ENCODE data around the gene RAPGEF1. TPM values are rescaled to one million over a fixed set of nuclear protein-coding genes. Genes with fewer than 3 reads are reported as not detected.
"Not testable (repeated sequence)": the region's sequence is repeated elsewhere in the genome, so short reads cannot be mapped to it uniquely, and the experiment has no call there.

The RAPGEF1 gene
- total and polyA plus RNA-seq, 7 experiments from 2014 or later: 1.2 to 181 (median 84.8) TPM

DNA sequence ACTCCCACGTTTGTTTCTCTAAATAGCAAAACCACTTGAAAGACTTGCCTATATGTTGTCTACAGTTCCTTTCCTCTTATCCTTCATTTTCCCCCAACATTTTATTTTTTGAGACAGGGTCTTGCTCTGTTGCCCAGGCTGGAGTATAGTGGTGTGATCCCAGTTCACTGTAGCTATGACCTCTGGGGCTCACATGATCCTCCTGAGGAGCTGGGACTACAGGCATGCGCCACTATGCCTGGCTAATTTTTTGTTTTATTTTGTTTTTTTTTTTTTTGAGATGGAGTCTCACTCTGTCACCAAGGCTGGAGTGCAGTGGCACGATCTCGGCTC is 77.6 kb downstream of the RAPGEF1 start:
- peak overlapping the region in 4 of 10 donors; percentile 15 to 61 (median 27) for H3K4me3 Mint-ChIP-seq
- not testable (repeated sequence) for ATAC-seq

GRCh38 chr9:131661568-131662288 is 78.1 kb downstream of the RAPGEF1 start:
- intact Hi-C loops (cut with micrococcal nuclease): loop anchor here in 1 of 2 donors (2.0 to 10.0 kb wide), 2 partner anchors 15 to 267 kb away; partner anchors contain the start of gene PRRC2B
- peak overlapping the region; percentile 29 to 79 (median 63) for H3K27ac Mint-ChIP-seq
- H3K4me3 Mint-ChIP-seq: peak overlapping the region in 4 of 10 donors; percentile 15 to 61 (median 27)
- no peaks in the 10 kb centered on the region for H3K9me3 ChIP-seq (ENCODE audit: control insufficient read depth in 2 of 3, low read length in 3 of 3)
- no peaks in the 10 kb centered on the region for H3K27me3 ChIP-seq (ENCODE audit: control insufficient read depth in 2 of 2, insufficient read depth in 2 of 2, low read length in 2 of 2)
- peaks cover 44 to 92% (median 75%) of the 10 kb centered on the region in 7 donors for H3K4me1 Mint-ChIP-seq
- ATAC-seq (peak; percentile 84), DNase-seq (peak in 5 of 9 donors; percentile 29 to 64 (median 38))
- H3K27ac ChIP-seq (ENCODE audit: low read depth, low read length): no peak overlapping the region
- H3K4me1 ChIP-seq (ENCODE audit: control insufficient read depth in 2 of 2, insufficient read depth in 2 of 2, low read length in 2 of 2): peaks cover 17 to 38% of the 10 kb centered on the region in 2 donors
- H3K36me3 ChIP-seq (ENCODE audit: control insufficient read depth in 2 of 3, insufficient read depth in 3 of 3, low read length in 3 of 3): no peaks in the 10 kb centered on the region
- ChIA-PET POLR2A (interaction anchor here (1.3 kb wide), 1 partner anchor 48 kb away, joined by 4 read pairs; no protein-coding TSS in a partner anchor), CTCF (no interaction called here)
- H3K9me3 Mint-ChIP-seq: no peaks in the 10 kb centered on the region
- H3K36me3 Mint-ChIP-seq: peaks cover 0 to 23% (median 0%) of the 10 kb centered on the region in 5 donors
- no peak overlapping the region for H3K4me3 ChIP-seq (ENCODE audit: low read length)
- no peaks in the 10 kb centered on the region for H3K27me3 Mint-ChIP-seq

More for the DNA sequence above, 77.6 kb downstream of the RAPGEF1 start:
- H3K9me3 ChIP-seq (ENCODE audit: control insufficient read depth in 2 of 3, low read length in 3 of 3); DNase-seq; H3K27me3 ChIP-seq (ENCODE audit: control insufficient read depth in 2 of 2, insufficient read depth in 2 of 2, low read length in 2 of 2); H3K27ac ChIP-seq (ENCODE audit: low read depth, low read length); H3K36me3 ChIP-seq (ENCODE audit: control insufficient read depth in 2 of 3, insufficient read depth in 3 of 3, low read length in 3 of 3); H3K4me3 ChIP-seq (ENCODE audit: low read length); H3K27me3 Mint-ChIP-seq; H3K9me3 Mint-ChIP-seq: not testable (repeated sequence)
- H3K36me3 Mint-ChIP-seq: peaks cover 0 to 24% (median 0%) of the 10 kb centered on the region in 5 donors
- intact Hi-C loops (cut with micrococcal nuclease): loop anchor here in 1 of 2 donors (2.0 to 10.0 kb wide), 2 partner anchors 15 to 267 kb away; partner anchors contain the start of gene PRRC2B
- POLR2A ChIA-PET: interaction anchor here (1.3 to 1.4 kb wide), 2 partner anchors 48 to 81 kb away, joined by 3 to 4 read pairs; no protein-coding TSS in a partner anchor
- H3K4me1 ChIP-seq (ENCODE audit: control insufficient read depth in 2 of 2, insufficient read depth in 2 of 2, low read length in 2 of 2): peaks cover 17 to 38% of the 10 kb centered on the region in 2 donors
- CTCF ChIA-PET: interaction anchor here (0.5 kb wide), 1 partner anchor 159 kb away, joined by 3 read pairs; no protein-coding TSS in a partner anchor
- H3K4me1 Mint-ChIP-seq: peaks cover 42 to 92% (median 75%) of the 10 kb centered on the region in 7 donors
- peak overlapping the region; percentile 29 to 79 (median 63) for H3K27ac Mint-ChIP-seq

- Mint-ChIP-seq H3K4me3 (no peak overlapping the region), H3K36me3 (peaks cover 0 to 25% (median 0%) of the 10 kb centered on the region in 5 donors), H3K27ac (peak overlapping the region in 6 of 9 donors; percentile 12 to 82 (median 42)), H3K4me1 (peaks cover 50 to 92% (median 76%) of the 10 kb centered on the region in 7 donors), H3K9me3 (no peaks in the 10 kb centered on the region), H3K27me3 (no peaks in the 10 kb centered on the region)
- H3K27me3 ChIP-seq (ENCODE audit: control insufficient read depth in 2 of 2, insufficient read depth in 2 of 2, low read length in 2 of 2): no peaks in the 10 kb centered on the region
- ChIA-PET CTCF (no interaction called here), POLR2A (no interaction called here)
- no peak overlapping the region for H3K27ac ChIP-seq (ENCODE audit: low read depth, low read length)
- no peak for ATAC-seq
- DNase-seq: no peak
- H3K9me3 ChIP-seq (ENCODE audit: control insufficient read depth in 2 of 3, low read length in 3 of 3): no peaks in the 10 kb centered on the region
- H3K4me1 ChIP-seq (ENCODE audit: control insufficient read depth in 2 of 2, insufficient read depth in 2 of 2, low read length in 2 of 2): peaks cover 19 to 37% of the 10 kb centered on the region in 2 donors
- H3K4me3 ChIP-seq (ENCODE audit: low read length): no peak overlapping the region
- H3K36me3 ChIP-seq (ENCODE audit: control insufficient read depth in 2 of 3, insufficient read depth in 3 of 3, low read length in 3 of 3): no peaks in the 10 kb centered on the region
- intact Hi-C loops (cut with micrococcal nuclease): loop anchor here in 1 of 2 donors (10.0 kb wide), 1 partner anchor 266 kb away; the partner anchor contains the start of gene PRRC2B
Measured at GRCh38 chr9:131660466-131661405, 79.1 kb downstream of the RAPGEF1 start.

DNA sequence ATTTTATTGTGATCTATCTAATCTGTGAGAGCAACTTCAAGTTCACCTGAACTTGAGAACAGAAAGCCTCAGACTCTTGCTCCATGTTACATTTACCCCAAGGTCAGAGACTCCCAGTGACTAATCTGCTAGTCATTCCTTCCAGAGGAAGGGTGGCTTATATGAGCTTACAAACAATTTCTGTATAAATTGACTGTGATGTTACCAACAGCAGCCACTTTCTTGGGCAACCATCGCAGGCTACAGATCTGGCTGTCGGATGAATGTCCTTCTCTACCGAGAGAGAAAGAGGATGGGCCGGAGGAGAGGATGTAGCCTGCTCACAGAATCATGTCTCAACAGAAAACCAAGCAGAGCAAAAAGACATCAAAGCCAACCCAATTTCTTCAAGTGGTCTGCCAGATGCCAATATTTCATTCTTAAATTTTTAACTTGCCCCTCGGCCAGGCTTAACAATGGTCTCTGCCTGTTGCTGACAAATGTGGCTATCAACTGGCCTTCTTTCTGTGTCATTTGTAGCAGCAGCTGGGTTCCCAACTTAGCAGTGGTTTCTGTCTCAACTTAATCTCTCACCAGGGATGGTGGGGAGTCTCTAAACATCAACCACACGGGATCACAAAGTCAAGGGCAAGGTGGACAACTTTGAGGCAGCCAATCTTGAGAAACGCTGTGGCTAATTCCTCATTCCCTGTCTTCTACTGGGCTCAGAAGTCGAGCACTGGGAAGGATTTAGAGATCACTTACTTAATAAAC is 81.3 kb downstream of the RAPGEF1 start:
- ATAC-seq (peak; percentile 19), DNase-seq (no peak)
- intact Hi-C loops (cut with micrococcal nuclease): no loop called here
- Histone ChIP-seq H3K27ac (ENCODE audit: low read depth, low read length) (no peak overlapping the region), H3K4me1 (ENCODE audit: control insufficient read depth in 2 of 2, insufficient read depth in 2 of 2, low read length in 2 of 2) (peaks cover 20 to 33% of the 10 kb centered on the region in 2 donors), H3K36me3 (ENCODE audit: control insufficient read depth in 2 of 3, insufficient read depth in 3 of 3, low read length in 3 of 3) (no peaks in the 10 kb centered on the region), H3K27me3 (ENCODE audit: control insufficient read depth in 2 of 2, insufficient read depth in 2 of 2, low read length in 2 of 2) (no peaks in the 10 kb centered on the region), H3K4me3 (ENCODE audit: low read length) (no peak overlapping the region), H3K9me3 (ENCODE audit: control insufficient read depth in 2 of 3, low read length in 3 of 3) (no peaks in the 10 kb centered on the region)
- H3K27ac Mint-ChIP-seq: peak overlapping the region in 8 of 9 donors; percentile 70 to 92 (median 83)
- H3K4me1 Mint-ChIP-seq: peaks cover 64 to 93% (median 83%) of the 10 kb centered on the region in 7 donors
- H3K36me3 Mint-ChIP-seq: peaks cover 0 to 13% (median 0%) of the 10 kb centered on the region in 5 donors
- ChIA-PET POLR2A (interaction anchor here (0.8 to 1.1 kb wide), 5 partner anchors 15 to 253 kb away, joined by 3 to 4 read pairs (median 3); partner anchors contain the start of gene RAPGEF1), CTCF (interaction anchor here (1.0 kb wide), 1 partner anchor 23 kb away, joined by 3 read pairs; no protein-coding TSS in a partner anchor)
- H3K4me3 Mint-ChIP-seq: peak overlapping the region in 4 of 10 donors; percentile 31 to 75 (median 66)
- no peaks in the 10 kb centered on the region for H3K27me3 Mint-ChIP-seq
- H3K9me3 Mint-ChIP-seq: no peaks in the 10 kb centered on the region

DNA sequence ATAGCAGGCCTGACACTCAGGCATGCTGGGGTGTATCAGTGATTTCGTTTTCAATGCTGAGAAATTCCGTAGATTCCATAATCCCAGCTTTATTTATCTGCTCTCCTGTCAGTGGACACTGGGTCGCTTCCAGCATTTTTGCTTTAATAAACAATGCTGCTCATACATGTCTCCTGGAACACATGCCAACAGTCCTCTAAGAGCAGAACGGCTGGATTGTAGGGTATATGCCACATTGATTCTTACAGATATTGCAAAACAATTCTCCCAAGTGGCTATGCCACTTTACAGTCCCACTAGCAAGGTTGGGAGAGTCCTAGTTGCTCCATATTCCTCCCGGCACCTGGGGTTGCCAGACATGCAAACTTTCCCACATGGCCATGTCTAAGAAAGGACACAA is 81.9 kb downstream of the RAPGEF1 start:
- peak overlapping the region in 7 of 9 donors; percentile 77 to 92 (median 85) for H3K27ac Mint-ChIP-seq
- H3K27me3 Mint-ChIP-seq: no peaks in the 10 kb centered on the region
- Histone ChIP-seq H3K4me3 (ENCODE audit: low read length) (no peak overlapping the region), H3K27ac (ENCODE audit: low read depth, low read length) (no peak overlapping the region), H3K27me3 (ENCODE audit: control insufficient read depth in 2 of 2, insufficient read depth in 2 of 2, low read length in 2 of 2) (no peaks in the 10 kb centered on the region), H3K36me3 (ENCODE audit: control insufficient read depth in 2 of 3, insufficient read depth in 3 of 3, low read length in 3 of 3) (no peaks in the 10 kb centered on the region), H3K9me3 (ENCODE audit: control insufficient read depth in 2 of 3, low read length in 3 of 3) (no peaks in the 10 kb centered on the region), H3K4me1 (ENCODE audit: control insufficient read depth in 2 of 2, insufficient read depth in 2 of 2, low read length in 2 of 2) (peaks cover 20 to 33% of the 10 kb centered on the region in 2 donors)
- H3K4me1 Mint-ChIP-seq: peaks cover 59 to 91% (median 78%) of the 10 kb centered on the region in 7 donors
- no peaks in the 10 kb centered on the region for H3K9me3 Mint-ChIP-seq
- intact Hi-C loops (cut with micrococcal nuclease): loop anchor here in 1 of 2 donors (1.0 to 2.0 kb wide), 3 partner anchors 10 to 23 kb away; no protein-coding TSS in a partner anchor
- ATAC-seq (no peak), DNase-seq (no peak)
- H3K36me3 Mint-ChIP-seq: peaks cover 0 to 10% (median 0%) of the 10 kb centered on the region in 5 donors
- POLR2A ChIA-PET: interaction anchor here (1.0 kb wide), 1 partner anchor 81 kb away, joined by 3 read pairs; the partner anchor contains the start of gene RAPGEF1
- H3K4me3 Mint-ChIP-seq: peak overlapping the region in 7 of 10 donors; percentile 24 to 75 (median 41)
- CTCF ChIA-PET: no interaction called here

Measured in naive thymus-derived CD4-positive, alpha-beta T cell (primary cell).